Measurements from ENCODE around the gene FXYD4. TPM values are rescaled to one million over a fixed set of nuclear protein-coding genes. Genes with fewer than 3 reads are reported as not detected.
A peak's percentile ranks its signal among the peaks of the same experiment; 100 is the strongest.
"Not testable (repeated sequence)": the region's sequence is repeated elsewhere in the genome, so short reads cannot be mapped to it uniquely, and the experiment has no call there.

Gene FXYD4
- total RNA-seq, 6 experiments from 2014 or later = not detected

DNA sequence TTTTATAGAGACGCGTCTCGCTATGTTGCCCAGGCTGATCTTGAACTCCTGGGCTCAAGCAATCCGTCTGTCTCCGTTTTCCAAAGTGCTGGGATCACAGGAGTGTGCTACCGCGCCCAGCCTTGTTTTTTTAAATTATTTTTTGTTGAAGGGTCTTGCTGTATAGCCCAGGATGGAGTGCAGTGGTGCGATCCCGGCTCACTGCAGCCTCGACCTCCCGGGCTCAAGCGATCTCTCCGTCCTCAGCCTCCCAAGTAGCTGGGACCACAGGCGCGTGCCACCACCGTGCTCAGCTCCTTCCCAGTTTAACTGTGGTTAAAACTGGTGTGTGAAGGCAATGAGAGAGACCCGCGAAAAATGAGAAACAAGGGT, 48.5 kb downstream of the FXYD4 start:
- Mint-ChIP-seq H3K9me3 (no peaks in the 10 kb centered on the region), H3K27me3 (ENCODE audit: insufficient read depth) (no peaks in the 10 kb centered on the region; the same call in 1 of the 2 replicates), H3K27ac (peak overlapping the region; percentile 93), H3K4me1 (ENCODE audit: low read depth) (peaks cover 18% of the 10 kb centered on the region), H3K36me3 (ENCODE audit: low read depth) (no peaks in the 10 kb centered on the region), H3K4me3 (peak overlapping the region; percentile 77)
- no peak for DNase-seq
- TF ChIP-seq, protein P1, sequence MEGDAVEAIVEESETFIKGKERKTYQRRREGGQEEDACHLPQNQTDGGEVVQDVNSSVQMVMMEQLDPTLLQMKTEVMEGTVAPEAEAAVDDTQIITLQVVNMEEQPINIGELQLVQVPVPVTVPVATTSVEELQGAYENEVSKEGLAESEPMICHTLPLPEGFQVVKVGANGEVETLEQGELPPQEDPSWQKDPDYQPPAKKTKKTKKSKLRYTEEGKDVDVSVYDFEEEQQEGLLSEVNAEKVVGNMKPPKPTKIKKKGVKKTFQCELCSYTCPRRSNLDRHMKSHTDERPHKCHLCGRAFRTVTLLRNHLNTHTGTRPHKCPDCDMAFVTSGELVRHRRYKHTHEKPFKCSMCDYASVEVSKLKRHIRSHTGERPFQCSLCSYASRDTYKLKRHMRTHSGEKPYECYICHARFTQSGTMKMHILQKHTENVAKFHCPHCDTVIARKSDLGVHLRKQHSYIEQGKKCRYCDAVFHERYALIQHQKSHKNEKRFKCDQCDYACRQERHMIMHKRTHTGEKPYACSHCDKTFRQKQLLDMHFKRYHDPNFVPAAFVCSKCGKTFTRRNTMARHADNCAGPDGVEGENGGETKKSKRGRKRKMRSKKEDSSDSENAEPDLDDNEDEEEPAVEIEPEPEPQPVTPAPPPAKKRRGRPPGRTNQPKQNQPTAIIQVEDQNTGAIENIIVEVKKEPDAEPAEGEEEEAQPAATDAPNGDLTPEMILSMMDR (IDR thresholded peaks at IDR 0.05) = no peak

DNA sequence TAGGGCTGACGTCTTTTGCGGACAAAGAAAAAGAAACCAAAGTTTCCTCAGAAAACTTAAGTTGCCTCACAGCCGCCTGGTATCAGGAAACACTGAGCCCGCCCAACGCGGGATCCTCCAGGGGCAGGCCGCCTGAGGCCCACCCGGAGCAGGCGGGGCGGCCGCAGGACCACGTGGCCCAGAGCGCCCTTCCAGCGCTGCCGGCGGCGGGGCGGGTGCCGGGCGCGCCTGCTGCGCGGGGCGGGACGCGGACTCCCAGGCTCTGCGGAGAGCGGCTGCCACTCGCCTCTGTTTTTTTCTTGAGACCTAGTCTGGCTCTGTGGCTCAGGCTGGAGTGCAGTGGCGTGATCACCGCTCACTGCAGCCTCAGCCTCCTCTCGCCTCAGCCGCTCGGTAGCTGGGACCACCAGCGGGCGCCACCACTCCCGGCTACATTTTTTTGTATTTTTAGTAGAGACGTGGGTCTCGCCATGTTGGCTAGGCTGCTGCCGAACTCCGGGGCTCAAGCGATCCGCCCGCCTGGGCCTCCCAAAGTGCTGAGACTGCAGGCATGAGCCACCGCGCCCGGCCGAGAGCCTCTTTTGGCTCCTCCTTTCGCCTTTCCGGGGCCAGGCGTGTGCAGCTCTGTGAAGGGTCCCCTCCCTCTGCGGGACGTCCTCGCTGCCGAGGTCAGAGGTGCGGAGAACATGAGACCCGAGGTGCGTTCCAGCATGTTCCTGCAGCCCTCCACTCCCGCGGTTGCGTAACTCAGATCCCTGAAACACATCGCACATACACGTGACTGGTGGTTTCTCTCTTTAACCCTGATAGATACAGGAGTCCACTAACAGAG, 49.1 kb downstream of the FXYD4 start:
- DNase-seq = peak; percentile 74
- H3K9me3 Mint-ChIP-seq = no peaks in the 10 kb centered on the region
- TF ChIP-seq, protein P1 (IDR thresholded peaks at IDR 0.05) = peak; percentile 60; the same call in 1 of the 2 replicates
- H3K36me3 Mint-ChIP-seq (ENCODE audit: low read depth) = no peaks in the 10 kb centered on the region
- H3K27me3 Mint-ChIP-seq (ENCODE audit: insufficient read depth) = no peaks in the 10 kb centered on the region; the same call in 1 of the 2 replicates
- H3K4me1 Mint-ChIP-seq (ENCODE audit: low read depth) = peaks cover 18% of the 10 kb centered on the region
- peak overlapping the region; percentile 93 for H3K27ac Mint-ChIP-seq
- peak overlapping the region; percentile 88 for H3K4me3 Mint-ChIP-seq

DNA sequence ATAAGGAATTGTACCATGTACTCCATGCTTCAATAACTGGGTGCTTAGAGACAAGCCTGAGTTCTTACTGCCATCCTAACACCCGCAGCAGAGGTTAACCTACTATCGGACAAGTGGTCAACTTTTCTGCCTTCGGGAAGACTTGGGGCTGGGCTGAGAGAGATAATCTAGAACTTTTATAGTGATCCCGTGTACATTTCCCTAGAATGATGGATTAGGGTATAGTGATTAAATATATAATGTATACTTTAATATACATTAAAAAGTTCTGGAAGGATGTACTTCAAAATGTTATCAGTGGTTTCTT, 49.7 kb downstream of the FXYD4 start:
- Mint-ChIP-seq H3K27ac (peak overlapping the region; percentile 93), H3K4me1 (ENCODE audit: low read depth) (peaks cover 18% of the 10 kb centered on the region), H3K36me3 (ENCODE audit: low read depth) (no peaks in the 10 kb centered on the region)

DNA sequence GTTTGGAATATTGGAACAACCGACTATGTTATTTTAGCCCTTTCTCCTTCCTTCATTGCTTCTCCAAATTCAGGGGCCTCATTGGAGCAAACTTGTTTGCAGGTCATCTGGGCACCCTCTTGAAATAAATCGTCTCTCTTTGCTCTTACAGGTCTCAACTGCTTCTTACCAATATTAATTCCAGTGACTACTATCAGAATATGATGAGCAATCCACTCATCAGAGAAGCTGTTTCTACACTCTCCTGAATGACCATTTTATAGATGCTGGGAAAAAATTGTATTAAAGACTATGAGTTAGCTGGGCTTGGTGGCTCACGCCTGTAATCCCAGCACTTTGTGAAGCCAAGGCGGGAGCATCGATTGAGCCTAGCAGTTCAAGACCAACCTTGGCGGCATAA, 50.1 kb downstream of the FXYD4 start:
- TF ChIP-seq, protein P1 (IDR thresholded peaks at IDR 0.05) = no peak
- Mint-ChIP-seq H3K9me3 (no peaks in the 10 kb centered on the region), H3K27ac (peak overlapping the region; percentile 66), H3K36me3 (ENCODE audit: low read depth) (no peaks in the 10 kb centered on the region), H3K4me3 (peak overlapping the region; percentile 88), H3K27me3 (ENCODE audit: insufficient read depth) (no peaks in the 10 kb centered on the region; the same call in 1 of the 2 replicates), H3K4me1 (ENCODE audit: low read depth) (peaks cover 18% of the 10 kb centered on the region)
- DNase-seq = no peak

More for the DNA sequence above, 49.7 kb downstream of the FXYD4 start:
- no peak for DNase-seq
- TF ChIP-seq, protein P1 (IDR thresholded peaks at IDR 0.05) = no peak
- Mint-ChIP-seq H3K9me3 (no peaks in the 10 kb centered on the region), H3K27me3 (ENCODE audit: insufficient read depth) (no peaks in the 10 kb centered on the region; the same call in 1 of the 2 replicates), H3K4me3 (peak overlapping the region; percentile 88)

DNA sequence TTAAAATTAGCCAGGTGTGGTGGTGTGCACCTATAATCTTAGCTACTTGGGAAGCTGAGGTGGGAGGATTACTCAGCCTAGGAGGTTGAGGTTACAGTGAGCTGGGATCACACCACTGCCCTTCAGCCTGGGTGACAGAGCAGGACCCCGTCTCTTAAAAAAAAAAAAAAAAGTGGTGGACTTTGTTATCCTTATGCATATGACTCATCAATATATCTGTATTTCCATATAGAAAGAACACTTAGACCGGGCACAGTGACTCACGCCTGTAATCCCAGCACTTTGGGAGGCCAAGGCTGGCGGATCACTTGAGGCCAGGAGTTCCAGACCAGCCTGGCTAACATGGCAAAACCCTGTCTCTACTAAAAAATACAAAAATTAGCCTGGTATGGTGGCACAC, 50.5 kb downstream of the FXYD4 start:
- peak overlapping the region; percentile 66; the same call in 1 of the 2 replicates for H3K27ac Mint-ChIP-seq
- H3K4me1 Mint-ChIP-seq (ENCODE audit: low read depth) = peaks cover 18% of the 10 kb centered on the region
- not testable (repeated sequence) for DNase-seq; H3K36me3 Mint-ChIP-seq (ENCODE audit: low read depth); H3K27me3 Mint-ChIP-seq (ENCODE audit: insufficient read depth); H3K9me3 Mint-ChIP-seq
- peak overlapping the region; percentile 88; the same call in 1 of the 2 replicates for H3K4me3 Mint-ChIP-seq

DNA sequence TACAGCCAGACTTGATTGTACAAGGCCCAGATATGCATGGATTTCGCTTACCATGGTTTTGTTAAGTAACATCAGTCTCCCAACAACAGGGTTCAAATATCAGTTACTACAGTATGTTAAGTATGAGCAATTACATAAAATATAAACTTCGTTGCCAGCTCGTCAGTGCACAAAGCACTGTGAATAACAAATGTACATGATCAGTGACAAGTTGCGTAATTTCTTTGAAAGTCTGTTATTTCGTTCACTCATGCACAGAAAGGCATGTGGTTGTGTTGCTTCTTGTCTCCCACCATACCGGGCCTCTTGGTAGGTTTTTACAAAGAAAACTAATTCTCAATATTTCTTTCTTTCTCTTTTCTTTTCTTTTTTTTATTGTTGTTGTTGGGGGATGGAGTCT, 53.0 kb downstream of the FXYD4 start:
- TF ChIP-seq, protein P1 (IDR thresholded peaks at IDR 0.05) = no peak
- H3K27ac Mint-ChIP-seq = no peak overlapping the region
- no peaks in the 10 kb centered on the region for H3K9me3 Mint-ChIP-seq
- peaks cover 18% of the 10 kb centered on the region for H3K4me1 Mint-ChIP-seq (ENCODE audit: low read depth)
- H3K36me3 Mint-ChIP-seq (ENCODE audit: low read depth) = no peaks in the 10 kb centered on the region
- H3K27me3 Mint-ChIP-seq (ENCODE audit: insufficient read depth) = no peaks in the 10 kb centered on the region; the same call in 1 of the 2 replicates
- no peak overlapping the region for H3K4me3 Mint-ChIP-seq
- no peak for DNase-seq
